ENCODE measurements around the gene PTPRG.

GRCh38 chr3:62207197-62207596 lies 645.8 kb downstream of the PTPRG start:
- TF ChIP-seq, protein P1, sequence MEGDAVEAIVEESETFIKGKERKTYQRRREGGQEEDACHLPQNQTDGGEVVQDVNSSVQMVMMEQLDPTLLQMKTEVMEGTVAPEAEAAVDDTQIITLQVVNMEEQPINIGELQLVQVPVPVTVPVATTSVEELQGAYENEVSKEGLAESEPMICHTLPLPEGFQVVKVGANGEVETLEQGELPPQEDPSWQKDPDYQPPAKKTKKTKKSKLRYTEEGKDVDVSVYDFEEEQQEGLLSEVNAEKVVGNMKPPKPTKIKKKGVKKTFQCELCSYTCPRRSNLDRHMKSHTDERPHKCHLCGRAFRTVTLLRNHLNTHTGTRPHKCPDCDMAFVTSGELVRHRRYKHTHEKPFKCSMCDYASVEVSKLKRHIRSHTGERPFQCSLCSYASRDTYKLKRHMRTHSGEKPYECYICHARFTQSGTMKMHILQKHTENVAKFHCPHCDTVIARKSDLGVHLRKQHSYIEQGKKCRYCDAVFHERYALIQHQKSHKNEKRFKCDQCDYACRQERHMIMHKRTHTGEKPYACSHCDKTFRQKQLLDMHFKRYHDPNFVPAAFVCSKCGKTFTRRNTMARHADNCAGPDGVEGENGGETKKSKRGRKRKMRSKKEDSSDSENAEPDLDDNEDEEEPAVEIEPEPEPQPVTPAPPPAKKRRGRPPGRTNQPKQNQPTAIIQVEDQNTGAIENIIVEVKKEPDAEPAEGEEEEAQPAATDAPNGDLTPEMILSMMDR (optimal IDR thresholded peaks at IDR 0.05 in 1 of 3, IDR thresholded peaks at IDR 0.05 in 1 of 3, conservative IDR thresholded peaks at IDR 0.05 in 1 of 3; ENCODE audit: extremely low read depth in 1 of 3, insufficient read depth in 2 of 3, low read length in 3 of 3) = no peak
- no peak for TF ChIP-seq EZH2 (IDR thresholded peaks at IDR 0.05; ENCODE audit: low read length)

All from keratinocyte (primary cell).